HTR-8/SVneo (cell line): ENCODE results near the gene UTP3.
A peak's percentile ranks its signal among the peaks of the same experiment; 100 is the strongest.
"Not testable (repeated sequence)": the region's sequence is repeated elsewhere in the genome, so short reads cannot be mapped to it uniquely, and the experiment has no call there.

Experiments
- DNase-seq: peaks from one replicate; pipeline ENCODE4 v3.0.0; 2011; ENCODE audit warnings: low spot score, mixed read lengths; ENCODE audit not compliant: insufficient read length
- FAIRE-seq: peaks from 2 replicates; lab custom pipeline; 2011; peaks lifted over from hg19 to GRCh38; lab: Jason Lieb, UNC

Gene UTP3

GRCh38 chr4:70682142-70682541 lies 6.2 kb upstream of the UTP3 start:
- not testable (repeated sequence) for FAIRE-seq

GRCh38 chr4:70687392-70687791 lies 940 bp upstream of the UTP3 start:
- FAIRE-seq = no peak
- no peak for DNase-seq

More at GRCh38 chr4:70682142-70682541, 6.2 kb upstream of the UTP3 start:
- DNase-seq = not testable (repeated sequence)

GRCh38 chr4:70688795-70689231 lies 481 bp downstream of the UTP3 start:
- no peak for DNase-seq
- no peak for FAIRE-seq

DNA sequence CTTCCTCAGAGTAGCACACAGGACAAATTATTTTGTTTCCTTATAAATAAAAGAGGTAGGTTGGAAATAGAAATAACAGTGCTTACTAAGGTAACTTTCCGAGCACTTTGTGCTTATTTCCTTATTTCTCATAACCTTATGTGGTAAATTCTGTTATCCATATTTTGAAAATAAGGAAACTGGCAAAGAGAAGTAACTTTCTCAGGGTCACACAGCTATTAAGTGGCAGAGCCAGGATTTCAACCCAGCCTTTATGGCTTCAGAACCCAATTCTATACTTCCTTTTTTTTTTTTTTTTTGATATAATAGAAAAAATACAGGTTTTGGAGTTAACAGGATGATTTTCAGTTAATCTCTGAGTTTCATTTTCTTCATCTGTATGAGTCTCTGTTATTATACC lies 3.3 kb downstream of the UTP3 start:
- DNase-seq = no peak
- no peak for FAIRE-seq

- DNase-seq, FAIRE-seq: not testable (repeated sequence)
Observed at GRCh38 chr4:70694633-70695032, 6.3 kb downstream of the UTP3 start.

DNA sequence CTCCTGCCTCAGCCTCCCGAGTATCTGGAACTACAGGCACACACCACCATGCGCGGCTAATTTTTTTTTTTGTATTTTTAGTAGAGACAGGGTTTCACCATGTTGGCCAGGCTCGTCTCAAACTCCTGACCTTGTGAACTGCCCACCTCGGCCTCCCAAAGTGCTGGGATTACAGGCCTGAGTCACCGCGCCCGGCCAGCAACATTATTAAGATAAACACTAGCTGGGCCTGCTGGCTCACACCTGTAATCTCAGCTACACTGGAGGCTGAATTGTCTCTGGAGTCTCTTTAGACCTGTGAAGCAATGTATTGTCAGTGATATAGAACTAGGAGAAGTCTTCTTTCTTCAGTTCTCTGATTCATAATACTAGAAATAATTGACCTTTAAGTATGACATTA lies 10.1 kb downstream of the UTP3 start:
- not testable (repeated sequence) for FAIRE-seq, DNase-seq

- FAIRE-seq = no peak
- no peak for DNase-seq
Observed at GRCh38 chr4:70700712-70701111, 12.4 kb downstream of the UTP3 start.

GRCh38 chr4:70701271-70701670 lies 12.9 kb downstream of the UTP3 start:
- no peak for DNase-seq
- no peak for FAIRE-seq

- FAIRE-seq = not testable (repeated sequence)
Observed at GRCh38 chr4:70702592-70702991, 14.3 kb downstream of the UTP3 start.

DNA sequence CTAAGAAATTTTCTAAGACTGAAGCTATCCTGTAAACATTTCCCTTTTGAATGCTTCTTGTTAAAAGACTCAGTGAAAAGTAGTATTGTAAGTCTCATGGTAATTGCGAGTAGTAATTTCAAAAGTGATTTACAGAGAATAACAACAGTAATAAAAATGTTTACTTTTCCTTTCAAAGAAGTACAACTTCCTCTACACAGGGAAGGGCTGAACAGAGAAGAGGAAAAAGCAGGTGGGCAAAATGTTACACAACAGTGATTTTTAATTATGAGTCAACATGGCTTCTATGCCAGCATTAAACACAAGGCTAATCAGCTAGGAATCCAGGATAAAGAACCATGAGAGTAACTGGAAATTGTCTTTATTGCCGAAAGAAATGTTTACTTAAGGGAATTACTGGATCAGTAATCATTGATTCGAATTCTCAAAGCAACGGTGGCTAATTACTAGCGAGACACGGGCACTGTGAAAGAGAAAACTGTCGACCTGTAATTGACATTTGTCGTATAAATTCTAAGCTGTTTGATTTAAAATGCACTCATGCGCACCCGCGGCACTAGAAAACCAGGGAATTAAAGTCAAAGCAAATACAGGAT lies 15.4 kb downstream of the UTP3 start:
- FAIRE-seq (no peak), DNase-seq (no peak)

More at GRCh38 chr4:70702592-70702991, 14.3 kb downstream of the UTP3 start:
- DNase-seq = not testable (repeated sequence)

DNA sequence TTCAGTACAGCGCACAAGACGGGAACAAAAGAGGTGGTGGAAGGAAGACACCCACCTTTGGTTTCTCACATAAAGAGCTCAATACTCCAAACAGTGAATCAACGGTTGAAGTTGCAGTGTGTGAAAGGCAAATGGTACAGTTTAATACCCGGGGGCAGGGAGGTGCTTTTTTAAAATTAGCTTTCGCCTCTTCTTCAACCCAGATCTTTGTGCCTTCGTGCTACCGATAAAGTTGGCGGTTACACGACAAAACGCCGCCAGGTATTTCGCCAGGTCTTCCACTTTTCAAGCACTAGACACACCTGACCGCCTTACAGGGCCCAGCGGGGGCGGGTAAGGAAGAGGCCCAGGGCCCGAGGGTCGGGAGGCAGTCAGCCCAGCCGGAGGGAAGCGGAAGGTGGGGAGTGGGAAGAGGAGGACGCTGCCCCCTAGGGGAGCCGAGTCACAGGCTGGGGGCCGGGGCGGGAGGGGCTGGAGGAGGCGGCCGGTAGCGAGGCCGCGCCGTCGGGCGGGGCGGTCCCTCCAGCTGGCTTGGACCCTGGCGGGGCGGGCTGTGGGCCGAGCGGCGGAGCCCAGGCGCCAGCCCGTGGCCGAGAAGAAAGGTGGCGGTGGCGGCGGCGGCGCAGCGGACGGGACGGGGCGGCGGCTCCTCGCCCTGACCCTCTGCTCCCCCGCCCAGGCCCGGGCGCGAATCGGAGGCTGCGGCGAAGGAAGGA lies 16.0 kb downstream of the UTP3 start:
- DNase-seq (peak; percentile 57), FAIRE-seq (no peak)

DNA sequence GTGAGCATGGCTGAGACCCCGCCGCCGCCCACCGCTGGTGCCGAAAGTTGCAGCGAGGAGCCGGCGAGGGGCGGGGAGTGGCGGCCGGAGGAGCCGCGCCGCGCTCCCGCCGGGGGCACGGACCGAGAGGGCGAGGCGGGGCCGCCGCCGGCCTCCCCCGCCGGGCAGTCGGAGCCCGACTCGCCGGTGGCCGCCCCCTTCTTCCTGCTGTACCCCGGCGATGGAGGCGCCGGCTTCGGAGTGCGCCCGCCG lies 16.5 kb downstream of the UTP3 start:
- DNase-seq (no peak), FAIRE-seq (no peak)

- DNase-seq = peak; percentile 36
- no peak for FAIRE-seq
Observed at GRCh38 chr4:70705183-70706043, 17.1 kb downstream of the UTP3 start.

- DNase-seq (no peak), FAIRE-seq (no peak)
Observed at GRCh38 chr4:70706044-70706461, 17.7 kb downstream of the UTP3 start.

- DNase-seq (no peak), FAIRE-seq (no peak)
Observed at GRCh38 chr4:70706516-70706915, 18.2 kb downstream of the UTP3 start.

DNA sequence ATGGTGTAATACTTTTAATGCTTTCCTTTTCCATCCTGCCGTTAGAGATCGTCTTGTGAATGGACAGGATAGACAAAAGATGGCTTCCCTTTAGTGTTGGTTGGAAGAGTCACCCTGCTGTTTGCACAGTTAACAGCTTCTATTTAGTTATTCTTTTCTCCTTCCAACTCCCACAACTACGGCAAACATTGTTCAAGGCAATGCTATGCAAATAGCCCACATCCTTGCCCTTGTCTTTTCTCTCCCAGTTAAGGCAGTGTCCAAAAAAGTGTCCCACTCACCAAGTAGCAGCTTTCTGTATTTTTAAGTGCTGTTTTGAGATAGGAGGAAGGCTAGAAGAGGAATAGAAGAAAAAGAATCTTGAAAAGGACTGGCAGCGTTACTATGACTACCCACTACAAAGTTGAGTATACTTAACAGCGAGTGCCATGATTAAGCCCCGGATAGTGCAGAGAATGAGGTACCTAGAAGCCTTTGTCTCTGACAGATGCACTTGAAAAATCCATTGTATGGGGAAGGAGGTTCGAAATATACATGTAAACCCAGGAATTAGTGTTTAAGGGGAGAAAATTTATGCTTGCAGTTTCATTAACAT lies 21.4 kb downstream of the UTP3 start:
- FAIRE-seq (no peak), DNase-seq (no peak)

- no peak for FAIRE-seq
Observed at GRCh38 chr4:70711599-70711998, 23.3 kb downstream of the UTP3 start.

GRCh38 chr4:70712150-70712549 lies 23.8 kb downstream of the UTP3 start:
- no peak for FAIRE-seq
- DNase-seq = no peak

More at GRCh38 chr4:70711599-70711998, 23.3 kb downstream of the UTP3 start:
- DNase-seq = no peak

DNA sequence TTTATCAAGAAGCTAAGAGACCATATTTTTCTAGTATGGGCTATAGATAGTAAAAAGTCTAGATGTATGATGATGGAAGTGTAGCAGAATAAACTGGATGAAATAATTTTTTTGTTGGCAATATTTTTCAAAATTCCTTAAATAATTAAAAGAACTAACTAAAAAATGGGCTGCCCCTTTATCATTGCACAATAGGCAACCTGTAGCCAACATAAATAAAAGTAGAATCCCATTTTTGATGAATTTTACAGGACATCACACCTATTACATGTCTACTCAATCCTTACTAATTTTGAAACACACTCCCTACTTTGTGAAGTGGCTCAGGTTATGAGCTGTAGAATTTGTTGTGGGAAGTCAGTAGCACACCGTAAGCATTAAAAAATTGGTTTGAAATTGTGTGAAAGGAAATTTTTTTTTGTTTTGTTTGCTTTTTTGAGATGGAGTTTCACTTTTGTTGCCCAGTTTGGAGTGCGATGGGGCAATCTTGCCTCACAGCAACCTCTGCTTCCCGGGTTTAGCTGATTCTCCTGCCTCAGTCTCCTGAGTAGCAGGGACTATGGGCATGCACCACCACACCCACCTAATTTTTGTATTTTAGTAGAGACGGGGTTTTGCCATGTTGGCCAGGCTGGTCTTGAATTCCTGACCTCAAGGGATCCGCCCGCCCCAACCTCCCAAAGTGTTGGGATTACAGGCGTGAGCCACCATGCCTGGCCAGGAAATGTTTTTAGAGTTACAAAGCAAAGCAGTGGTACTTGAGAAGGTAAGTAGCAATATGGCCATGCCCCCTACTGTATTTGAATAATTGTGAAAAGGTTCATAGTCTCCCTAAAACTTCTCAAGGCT lies 24.5 kb downstream of the UTP3 start:
- DNase-seq (no peak), FAIRE-seq (no peak)
